ENCODE measurements around the gene NWD2. TPM values are rescaled to one million over a fixed set of nuclear protein-coding genes. Genes with fewer than 3 reads are reported as not detected.

NWD2 gene
- polyA plus RNA-seq, 1 donor (not counting 4 experiments of a cell fraction or from before 2014, with no cell fraction given), result 0.10 TPM

DNA sequence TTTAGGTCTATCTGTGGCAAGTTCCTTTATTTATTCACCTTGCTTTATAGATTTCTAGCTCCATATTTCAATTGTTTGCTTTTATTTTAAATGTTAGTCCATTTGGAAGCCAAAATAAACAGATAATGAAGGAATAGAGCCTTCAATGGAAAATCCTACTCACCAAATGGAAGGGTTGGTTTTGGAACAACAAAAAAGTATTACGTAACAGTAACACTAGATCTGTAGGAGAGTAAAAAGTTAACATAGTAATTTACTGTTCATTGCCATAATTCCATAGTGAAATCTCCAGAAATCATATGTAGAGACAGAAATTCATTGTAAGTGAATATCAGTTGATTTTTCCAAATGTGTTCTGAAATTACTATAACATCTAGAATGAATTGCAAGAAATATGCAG lies 34.6 kb downstream of the NWD2 start:
- no peaks in the 10 kb centered on the region for H4K20me1 ChIP-seq (ENCODE audit: control insufficient read depth, extremely low read depth, insufficient read depth, low read length)
- no peaks in the 10 kb centered on the region for H3K27me3 ChIP-seq (ENCODE audit: control insufficient read depth, extremely low read depth, insufficient read depth, low read length)
- H3K9me3 ChIP-seq (ENCODE audit: control insufficient read depth, low read depth, low read length), result no peaks in the 10 kb centered on the region
- H3K79me2 ChIP-seq (ENCODE audit: control insufficient read depth, insufficient read depth, low read length), result no peaks in the 10 kb centered on the region
- H3K36me3 ChIP-seq (ENCODE audit: control insufficient read depth in 2 of 2, extremely low read depth in 1 of 2, insufficient read depth in 2 of 2, low read length in 2 of 2), result no peaks in the 10 kb centered on the region
- TF ChIP-seq, protein P1, sequence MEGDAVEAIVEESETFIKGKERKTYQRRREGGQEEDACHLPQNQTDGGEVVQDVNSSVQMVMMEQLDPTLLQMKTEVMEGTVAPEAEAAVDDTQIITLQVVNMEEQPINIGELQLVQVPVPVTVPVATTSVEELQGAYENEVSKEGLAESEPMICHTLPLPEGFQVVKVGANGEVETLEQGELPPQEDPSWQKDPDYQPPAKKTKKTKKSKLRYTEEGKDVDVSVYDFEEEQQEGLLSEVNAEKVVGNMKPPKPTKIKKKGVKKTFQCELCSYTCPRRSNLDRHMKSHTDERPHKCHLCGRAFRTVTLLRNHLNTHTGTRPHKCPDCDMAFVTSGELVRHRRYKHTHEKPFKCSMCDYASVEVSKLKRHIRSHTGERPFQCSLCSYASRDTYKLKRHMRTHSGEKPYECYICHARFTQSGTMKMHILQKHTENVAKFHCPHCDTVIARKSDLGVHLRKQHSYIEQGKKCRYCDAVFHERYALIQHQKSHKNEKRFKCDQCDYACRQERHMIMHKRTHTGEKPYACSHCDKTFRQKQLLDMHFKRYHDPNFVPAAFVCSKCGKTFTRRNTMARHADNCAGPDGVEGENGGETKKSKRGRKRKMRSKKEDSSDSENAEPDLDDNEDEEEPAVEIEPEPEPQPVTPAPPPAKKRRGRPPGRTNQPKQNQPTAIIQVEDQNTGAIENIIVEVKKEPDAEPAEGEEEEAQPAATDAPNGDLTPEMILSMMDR (optimal IDR thresholded peaks at IDR 0.05 in 1 of 3, IDR thresholded peaks at IDR 0.05 in 1 of 3, conservative IDR thresholded peaks at IDR 0.05 in 1 of 3; ENCODE audit: extremely low read depth in 1 of 3, insufficient read depth in 2 of 3, low read length in 3 of 3), result no peak
- no peak for TF ChIP-seq EZH2 (IDR thresholded peaks at IDR 0.05; ENCODE audit: low read length)
- H3K9me1 ChIP-seq (ENCODE audit: control insufficient read depth, extremely low read depth, insufficient read depth, low read length), result no peaks in the 10 kb centered on the region
- DNase-seq (ENCODE audit: low read depth, low spot score), result no peak
- dilution Hi-C loops (cut with MboI; ENCODE audit: extremely low pct_ligation_motif_present, low sequenced_read_pairs), result no loop called here
- H3K9ac ChIP-seq (ENCODE audit: control insufficient read depth, extremely low read depth, insufficient read depth, low read length), result no peak overlapping the region
- no peaks in the 10 kb centered on the region for H3K4me1 ChIP-seq (ENCODE audit: control insufficient read depth, extremely low read depth, insufficient read depth, low read length)
- no peak overlapping the region for H2AFZ ChIP-seq (ENCODE audit: control insufficient read depth, low read length)
- H3K4me2 ChIP-seq (ENCODE audit: control insufficient read depth, extremely low read depth, insufficient read depth, low read depth, low read length), result no peak overlapping the region
- no peak for FAIRE-seq
- H3K4me3 ChIP-seq (ENCODE audit: control insufficient read depth in 2 of 3, extremely low read depth in 1 of 3, insufficient read depth in 2 of 3, low read depth in 1 of 3, low read length in 3 of 3), result no peak overlapping the region
- no peak overlapping the region for H3K27ac ChIP-seq (ENCODE audit: control insufficient read depth, insufficient read depth, low read length)

DNA sequence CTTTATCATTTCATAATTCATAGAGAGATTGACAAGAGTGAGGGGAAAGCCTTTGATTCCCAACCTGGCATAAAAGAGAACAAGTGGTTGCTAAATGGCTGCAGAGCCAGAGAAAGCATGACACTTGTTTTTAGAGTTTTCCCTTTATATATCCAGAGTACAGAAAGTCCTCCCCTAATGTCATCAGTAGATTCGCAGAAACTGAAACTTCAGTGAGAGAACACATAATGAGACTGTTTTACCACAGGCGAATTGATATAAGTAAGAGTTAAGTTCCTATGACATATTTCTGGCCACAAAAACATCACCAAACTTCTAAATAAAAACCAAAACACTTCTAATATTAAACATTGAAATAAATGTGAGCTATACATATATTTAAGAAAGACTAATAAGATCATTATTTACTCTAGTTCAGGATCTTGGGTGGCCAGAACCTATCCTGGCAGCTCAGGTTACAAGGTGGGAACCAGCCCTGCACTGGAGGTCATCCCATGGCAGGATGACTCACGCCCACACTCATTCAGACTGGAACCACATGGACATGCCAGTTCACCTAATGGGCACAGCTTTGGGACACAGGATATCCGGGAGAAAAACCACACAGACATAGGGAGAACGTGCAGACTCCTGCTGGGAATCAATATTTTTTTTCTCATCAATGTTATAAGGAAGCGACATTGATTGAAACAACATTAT lies 35.5 kb downstream of the NWD2 start:
- H3K9ac ChIP-seq (ENCODE audit: control insufficient read depth, extremely low read depth, insufficient read depth, low read length), result no peak overlapping the region
- H3K36me3 ChIP-seq (ENCODE audit: control insufficient read depth in 2 of 2, extremely low read depth in 1 of 2, insufficient read depth in 2 of 2, low read length in 2 of 2), result no peaks in the 10 kb centered on the region
- no peaks in the 10 kb centered on the region for H4K20me1 ChIP-seq (ENCODE audit: control insufficient read depth, extremely low read depth, insufficient read depth, low read length)
- H3K27me3 ChIP-seq (ENCODE audit: control insufficient read depth, extremely low read depth, insufficient read depth, low read length), result no peaks in the 10 kb centered on the region
- FAIRE-seq, result no peak
- no peak overlapping the region for H3K27ac ChIP-seq (ENCODE audit: control insufficient read depth, insufficient read depth, low read length)
- no peak overlapping the region for H2AFZ ChIP-seq (ENCODE audit: control insufficient read depth, low read length)
- no peak overlapping the region for H3K4me3 ChIP-seq (ENCODE audit: control insufficient read depth in 2 of 3, extremely low read depth in 1 of 3, insufficient read depth in 2 of 3, low read depth in 1 of 3, low read length in 3 of 3)
- H3K4me2 ChIP-seq (ENCODE audit: control insufficient read depth, extremely low read depth, insufficient read depth, low read depth, low read length), result no peak overlapping the region
- no peaks in the 10 kb centered on the region for H3K9me3 ChIP-seq (ENCODE audit: control insufficient read depth, low read depth, low read length)
- dilution Hi-C loops (cut with MboI; ENCODE audit: extremely low pct_ligation_motif_present, low sequenced_read_pairs), result no loop called here
- no peak for DNase-seq (ENCODE audit: low read depth, low spot score)
- no peak for TF ChIP-seq EZH2 (IDR thresholded peaks at IDR 0.05; ENCODE audit: low read length)
- TF ChIP-seq, protein P1 (optimal IDR thresholded peaks at IDR 0.05 in 1 of 3, IDR thresholded peaks at IDR 0.05 in 1 of 3, conservative IDR thresholded peaks at IDR 0.05 in 1 of 3; ENCODE audit: extremely low read depth in 1 of 3, insufficient read depth in 2 of 3, low read length in 3 of 3), result no peak
- H3K4me1 ChIP-seq (ENCODE audit: control insufficient read depth, extremely low read depth, insufficient read depth, low read length), result no peaks in the 10 kb centered on the region
- no peaks in the 10 kb centered on the region for H3K9me1 ChIP-seq (ENCODE audit: control insufficient read depth, extremely low read depth, insufficient read depth, low read length)
- no peaks in the 10 kb centered on the region for H3K79me2 ChIP-seq (ENCODE audit: control insufficient read depth, insufficient read depth, low read length)

All from keratinocyte (primary cell).